CD4-positive, alpha-beta T cell treated with Interferon gamma for 1 hour (primary cell): ENCODE measurements around the gene RILPL2.
"Not testable (repeated sequence)": the region's sequence is repeated elsewhere in the genome, so short reads cannot be mapped to it uniquely, and the experiment has no call there.

Source experiments
- DNase-seq: peaks from one replicate; pipeline ENCODE4 v3.0.0-alpha.2; 2020

RILPL2 gene, protein sequence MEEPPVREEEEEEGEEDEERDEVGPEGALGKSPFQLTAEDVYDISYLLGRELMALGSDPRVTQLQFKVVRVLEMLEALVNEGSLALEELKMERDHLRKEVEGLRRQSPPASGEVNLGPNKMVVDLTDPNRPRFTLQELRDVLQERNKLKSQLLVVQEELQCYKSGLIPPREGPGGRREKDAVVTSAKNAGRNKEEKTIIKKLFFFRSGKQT

DNA sequence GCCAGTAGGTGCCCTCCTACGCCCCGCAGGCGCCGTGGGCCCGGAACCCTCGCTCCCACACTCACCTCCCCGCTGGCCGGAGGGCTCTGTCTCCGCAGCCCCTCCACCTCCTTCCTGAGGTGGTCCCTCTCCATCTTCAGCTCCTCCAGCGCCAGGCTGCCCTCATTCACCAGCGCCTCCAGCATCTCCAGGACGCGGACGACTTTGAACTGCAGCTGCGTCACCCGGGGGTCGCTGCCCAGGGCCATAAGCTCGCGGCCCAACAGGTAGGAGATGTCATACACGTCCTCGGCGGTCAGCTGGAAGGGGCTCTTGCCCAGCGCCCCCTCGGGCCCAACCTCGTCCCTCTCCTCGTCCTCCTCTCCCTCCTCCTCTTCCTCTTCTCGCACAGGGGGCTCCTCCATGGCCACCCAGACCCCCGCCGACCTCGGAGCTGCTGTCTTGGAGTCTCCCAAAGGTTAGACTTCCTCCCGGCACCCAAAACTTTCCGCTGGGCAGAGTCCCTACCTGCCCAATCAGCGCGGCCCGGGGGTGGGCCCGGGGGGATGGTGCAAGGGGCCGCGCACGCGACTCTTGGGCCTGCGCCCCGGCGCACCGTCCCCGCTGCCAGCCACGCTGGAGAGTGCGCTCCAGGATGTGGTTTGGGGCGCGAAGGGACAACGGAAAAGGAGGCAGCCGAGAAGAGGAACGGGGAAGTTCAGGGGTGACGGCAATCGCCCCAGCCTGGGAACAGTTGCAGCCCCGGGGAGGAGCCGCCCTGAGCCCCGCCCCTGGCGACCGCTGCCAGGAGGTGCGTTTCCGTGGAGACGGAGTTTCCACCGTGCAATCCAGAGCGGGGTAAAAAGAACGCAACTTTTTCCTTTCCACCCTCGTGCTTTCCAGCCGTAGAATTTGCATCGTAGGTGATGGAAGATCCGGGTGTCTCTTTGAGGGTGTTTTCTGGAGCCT, at the start of gene RILPL2:
RILPL2 (minus strand) TSS at position 668 of the 948 bp plus-strand sequence; CDS start at position 404, 264 bp downstream.
- peak; percentile 91 for DNase-seq

DNA sequence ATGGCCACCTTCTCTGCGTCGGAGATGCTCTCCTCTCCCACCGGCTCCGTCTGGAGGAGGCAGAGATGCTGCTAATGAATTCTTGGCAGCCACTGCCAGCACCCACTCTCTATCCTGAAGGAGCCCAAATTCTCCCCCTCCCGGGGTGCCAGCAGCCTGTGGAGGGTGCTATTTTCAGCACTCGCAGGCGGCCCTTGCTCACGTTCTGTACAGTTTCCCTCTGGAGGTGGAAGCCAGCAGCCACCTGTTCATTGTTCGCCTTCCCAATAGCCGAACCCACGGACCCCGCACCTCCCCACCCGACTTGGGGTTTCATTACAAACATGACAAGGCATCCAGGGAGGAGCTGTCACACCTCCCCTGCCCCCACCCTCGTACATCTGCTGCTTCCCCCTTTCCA, 49.3 kb upstream of the RILPL2 start:
- no peak for DNase-seq

DNA sequence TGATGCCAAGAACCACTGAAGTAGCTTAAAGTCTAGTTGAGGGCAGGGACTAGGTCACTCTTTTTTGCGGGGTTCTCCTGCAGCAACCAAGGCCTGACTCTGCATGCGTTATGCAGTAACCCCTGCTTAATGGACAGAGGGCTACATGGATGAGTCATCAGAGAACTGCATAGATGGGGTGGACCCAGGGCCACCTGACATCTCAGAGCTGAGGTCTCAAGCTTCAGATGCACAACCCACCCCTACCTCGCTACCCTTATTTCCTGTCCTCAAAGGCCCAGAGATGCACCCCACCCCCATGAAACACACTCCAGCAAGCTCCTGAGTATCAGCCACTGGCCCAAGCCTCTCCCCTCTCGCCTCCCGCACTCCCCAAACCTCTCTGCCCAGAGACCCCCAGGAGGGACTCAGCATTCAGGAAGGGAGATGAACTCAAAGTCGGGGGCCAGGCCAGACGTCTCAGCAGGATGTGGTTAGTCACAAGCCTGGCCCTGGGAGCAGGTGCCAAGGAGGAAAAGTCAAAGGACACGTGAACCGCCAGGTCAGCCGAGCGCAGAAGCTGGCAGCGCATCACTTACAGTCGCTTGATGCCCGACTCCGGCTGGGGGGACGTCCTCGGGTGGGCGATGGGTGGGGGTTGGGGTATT, 47.2 kb upstream of the RILPL2 start:
- no peak for DNase-seq

DNA sequence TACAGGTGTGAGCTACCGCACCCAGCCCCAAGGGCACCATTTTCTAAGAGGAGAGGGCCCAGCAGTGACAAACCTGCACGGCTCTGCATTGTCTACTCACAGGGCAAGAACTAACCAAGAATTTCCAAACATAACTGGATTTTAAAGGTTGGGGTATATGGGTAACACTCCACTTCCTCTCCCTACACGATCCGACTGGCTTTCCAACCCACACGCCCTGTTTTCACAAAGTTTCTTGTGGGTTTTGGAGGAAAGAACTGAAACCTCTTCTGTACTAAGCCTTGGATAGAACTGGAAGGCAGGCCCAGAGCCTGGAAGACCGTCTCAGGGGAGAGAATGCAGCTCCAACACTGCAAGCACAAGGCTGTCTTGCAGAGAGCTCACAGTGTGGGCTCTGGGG, 46.4 kb upstream of the RILPL2 start:
- no peak for DNase-seq

- not testable (repeated sequence) for DNase-seq
These were observed 44.8 kb upstream of the RILPL2 start for GRCh38 chr12:123481251-123481650.

DNA sequence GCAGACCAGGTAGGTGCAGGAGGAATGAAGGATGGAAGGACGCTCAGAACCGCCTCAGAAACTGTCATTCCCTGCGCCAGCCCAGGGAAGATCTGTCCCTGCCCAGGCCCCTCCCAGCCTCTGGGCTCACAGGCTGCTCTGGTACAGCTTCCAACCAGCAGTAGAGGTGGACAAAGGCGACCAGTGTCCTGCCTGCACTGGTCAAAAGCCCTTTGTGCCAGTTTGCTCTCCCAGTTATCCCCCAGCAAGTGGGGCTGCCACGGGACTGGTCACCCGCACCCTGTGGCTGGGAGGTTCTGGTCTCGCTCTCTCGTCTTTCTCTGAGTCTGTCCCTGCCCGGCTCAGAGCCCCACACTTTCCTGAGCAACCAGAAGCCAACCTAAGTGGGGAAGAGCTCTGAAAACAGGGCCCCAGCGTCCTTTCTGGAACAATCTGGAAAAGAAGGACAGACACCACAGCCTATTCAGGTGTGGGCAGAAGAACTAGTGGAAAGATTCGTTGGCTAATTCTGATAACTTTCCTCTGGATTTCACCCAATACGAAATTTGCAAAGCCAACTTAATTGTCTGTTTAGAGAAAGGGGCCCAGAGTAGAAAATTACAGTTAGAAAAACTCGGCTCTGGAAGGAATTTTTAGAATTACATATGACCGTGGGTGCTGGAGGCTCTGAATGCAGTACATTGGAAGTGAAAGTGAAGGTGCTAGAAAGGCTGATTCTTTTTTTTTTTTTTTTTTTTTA, 43.1 kb upstream of the RILPL2 start:
- DNase-seq = no peak

DNA sequence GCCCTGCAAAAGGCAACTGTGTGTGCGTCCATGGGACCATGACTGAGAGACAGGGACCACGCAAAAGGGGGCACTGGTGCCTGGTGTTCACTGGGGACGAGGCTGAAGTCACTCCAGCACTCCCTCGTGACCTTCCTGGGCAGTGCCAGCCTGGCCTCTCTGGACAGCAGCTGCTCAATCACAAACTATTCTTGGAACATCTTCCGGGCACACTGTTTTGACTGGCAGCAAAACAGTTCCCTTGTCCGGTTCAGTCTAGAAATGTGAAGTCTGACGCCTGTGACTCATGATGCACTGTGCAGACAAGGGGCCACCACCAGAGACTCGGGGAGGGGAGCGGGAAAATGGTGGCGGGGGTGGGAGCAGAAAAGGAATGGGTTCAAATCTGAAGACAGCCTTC, 42.3 kb upstream of the RILPL2 start:
- no peak for DNase-seq

DNA sequence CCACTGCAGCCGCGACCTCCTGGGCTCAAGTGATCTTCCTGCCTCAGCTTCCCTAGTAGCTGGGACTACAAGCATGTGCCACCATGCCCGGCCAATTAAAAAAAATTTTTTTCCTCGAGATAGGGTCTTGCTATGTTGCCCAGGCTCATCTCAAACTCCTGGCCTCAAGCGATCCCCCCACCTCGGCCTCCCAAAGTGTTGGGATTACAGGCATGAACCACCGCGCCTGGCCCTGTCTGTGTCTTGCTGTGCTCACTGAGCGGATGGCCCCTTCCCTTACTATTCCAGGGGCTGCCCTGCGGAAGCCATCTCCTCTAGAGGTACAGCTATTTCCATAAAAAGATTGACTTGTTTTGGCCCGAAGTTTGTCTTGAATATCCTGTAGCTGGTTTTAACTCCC, 41.6 kb upstream of the RILPL2 start:
- no peak for DNase-seq

- no peak for DNase-seq
These were observed 38.8 kb upstream of the RILPL2 start for GRCh38 chr12:123475246-123475703.

DNA sequence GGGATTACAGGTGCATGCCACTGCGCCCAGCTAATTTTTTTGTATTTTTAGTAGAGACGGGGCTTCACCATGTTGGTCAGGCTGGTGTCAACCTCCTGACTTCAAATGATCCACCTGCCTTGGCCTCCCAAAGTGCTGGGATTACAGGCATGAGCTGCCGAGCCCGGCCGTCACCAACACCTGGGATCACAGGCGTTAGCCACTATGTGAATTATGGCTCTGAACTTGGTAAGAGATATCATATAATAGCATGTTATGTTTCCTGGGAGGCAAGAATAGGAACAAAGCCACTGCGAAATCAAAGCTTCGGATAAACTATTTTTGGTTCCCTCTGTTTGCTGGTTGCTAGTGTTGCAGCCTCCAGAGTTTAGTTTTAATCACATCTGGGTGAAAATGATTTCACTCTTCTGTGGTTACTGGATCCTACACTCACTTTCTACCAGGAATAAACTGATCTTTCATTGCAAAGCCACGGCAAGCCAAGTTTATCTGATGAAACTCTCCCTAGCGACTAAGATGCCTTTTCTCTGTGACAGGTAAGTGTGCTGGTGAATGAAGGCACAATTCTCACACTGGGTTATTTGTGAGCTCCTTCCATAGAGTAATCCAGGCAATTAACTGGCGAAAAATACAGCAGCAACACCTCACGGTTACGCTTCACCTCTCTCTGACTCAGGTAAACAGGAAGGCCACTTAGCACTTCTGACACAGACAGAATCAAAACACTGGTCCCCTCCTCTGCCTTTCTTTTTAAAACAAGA, 38.2 kb upstream of the RILPL2 start:
- DNase-seq = no peak

DNA sequence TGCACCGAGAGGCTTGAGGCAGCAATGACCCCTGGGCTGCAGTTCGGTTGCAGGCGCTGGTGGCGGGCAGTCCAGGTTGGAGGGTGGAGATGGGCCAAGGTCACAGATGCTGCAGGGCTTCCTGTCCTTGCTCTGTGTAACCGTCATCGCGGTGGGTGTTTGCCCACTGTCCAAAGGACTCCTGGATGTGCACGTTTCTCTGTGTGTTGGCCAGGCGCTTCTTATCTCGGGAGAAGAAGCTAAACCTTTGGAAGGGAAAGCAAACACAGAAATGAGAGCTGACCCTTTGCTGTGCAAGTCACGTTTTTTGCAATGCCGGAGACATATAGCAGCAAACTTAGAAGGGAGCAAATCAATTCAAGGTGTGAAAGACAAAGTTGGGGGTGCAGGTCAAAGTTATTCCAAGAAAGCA, 36.0 kb upstream of the RILPL2 start:
- DNase-seq = no peak

DNA sequence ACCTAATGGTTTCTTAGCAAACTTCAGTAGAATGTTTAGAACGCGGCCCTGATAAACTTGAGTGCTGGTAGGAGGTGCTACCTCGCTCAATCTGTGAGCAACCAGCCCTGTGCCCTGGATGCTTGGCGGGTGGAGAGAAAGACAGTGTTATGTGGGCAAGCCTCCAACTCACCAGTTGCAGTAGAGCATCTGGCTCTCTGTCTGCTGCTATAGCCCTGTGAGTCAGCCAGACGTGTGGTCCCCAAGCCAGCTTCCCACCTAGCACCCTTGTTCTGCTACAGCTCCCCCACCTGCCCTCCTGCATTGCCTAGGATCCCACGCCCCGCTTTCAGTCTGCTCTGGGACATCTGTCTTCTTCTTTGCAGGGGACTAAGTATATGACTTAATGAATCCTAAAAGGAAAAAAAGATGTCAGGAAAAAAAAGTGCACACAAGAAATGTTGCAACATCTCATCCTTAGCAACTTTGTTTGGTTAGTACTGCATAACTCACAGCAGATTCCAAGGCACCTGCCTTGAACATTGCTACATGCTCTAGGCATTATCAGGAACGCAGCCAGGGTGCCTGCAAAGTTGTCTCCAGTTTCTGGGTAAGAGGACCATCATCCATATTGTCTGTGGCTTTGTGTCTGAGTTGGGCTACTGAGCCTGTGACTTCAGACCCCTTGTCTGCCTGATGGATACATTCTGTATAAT, 35.0 kb upstream of the RILPL2 start:
- no peak for DNase-seq

DNA sequence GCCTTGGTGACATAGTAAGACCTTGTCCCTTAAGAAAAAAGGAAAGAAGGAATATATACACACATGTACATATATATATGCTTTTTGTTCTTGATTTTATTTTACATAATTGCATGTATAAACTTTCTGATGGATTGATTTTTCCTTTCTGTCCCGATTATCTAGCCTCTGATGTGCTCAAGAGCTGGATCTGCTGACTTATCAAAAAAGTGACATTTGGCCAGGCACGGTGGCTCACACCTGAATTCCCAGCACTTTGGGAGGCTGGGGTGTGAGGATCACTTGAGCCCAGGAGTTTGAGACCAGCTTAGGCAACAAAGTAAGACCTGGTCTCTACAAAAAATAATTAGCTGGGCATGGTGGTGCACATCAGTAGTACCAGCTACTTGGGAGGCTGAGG, 33.5 kb upstream of the RILPL2 start:
- DNase-seq = no peak

DNA sequence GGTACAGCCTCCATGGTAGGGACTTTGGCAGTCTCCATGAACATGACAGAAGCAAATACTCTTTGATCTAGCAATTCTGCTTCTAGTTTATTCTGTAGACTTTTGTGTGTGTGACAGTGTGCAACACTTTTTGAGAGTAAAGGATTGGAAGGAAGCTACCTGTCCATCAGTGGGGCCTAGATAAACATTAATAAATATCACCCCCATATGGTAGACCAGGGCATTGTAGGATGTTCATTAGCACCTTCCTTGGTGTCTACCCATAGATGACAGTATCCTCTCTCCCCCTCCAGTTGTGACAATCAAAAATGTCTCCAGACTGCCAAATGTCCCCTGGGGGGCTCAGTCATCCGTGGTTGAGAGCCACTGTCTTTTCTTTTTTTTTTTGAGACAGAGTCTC, 32.3 kb upstream of the RILPL2 start:
- no peak for DNase-seq

DNA sequence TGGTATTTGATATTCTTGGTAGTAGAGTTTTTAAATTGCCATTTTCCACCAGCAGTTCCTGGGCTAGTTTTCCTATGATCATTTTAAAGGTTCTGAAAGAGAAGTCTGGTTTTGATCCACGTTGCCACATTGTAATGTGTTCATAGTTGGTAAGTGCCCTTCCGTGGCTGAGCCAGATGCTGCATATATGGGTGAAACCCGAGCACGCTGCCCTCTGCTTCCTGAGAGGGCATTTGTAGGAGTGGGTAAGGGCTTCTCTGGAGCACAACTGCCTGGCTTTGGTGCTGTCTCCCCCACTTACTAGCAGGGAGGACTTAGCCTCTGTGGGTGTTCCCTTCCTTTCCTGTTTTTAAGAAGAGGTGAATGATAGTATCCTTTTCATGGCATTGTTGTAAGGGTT, 28.6 kb upstream of the RILPL2 start:
- DNase-seq = no peak

DNA sequence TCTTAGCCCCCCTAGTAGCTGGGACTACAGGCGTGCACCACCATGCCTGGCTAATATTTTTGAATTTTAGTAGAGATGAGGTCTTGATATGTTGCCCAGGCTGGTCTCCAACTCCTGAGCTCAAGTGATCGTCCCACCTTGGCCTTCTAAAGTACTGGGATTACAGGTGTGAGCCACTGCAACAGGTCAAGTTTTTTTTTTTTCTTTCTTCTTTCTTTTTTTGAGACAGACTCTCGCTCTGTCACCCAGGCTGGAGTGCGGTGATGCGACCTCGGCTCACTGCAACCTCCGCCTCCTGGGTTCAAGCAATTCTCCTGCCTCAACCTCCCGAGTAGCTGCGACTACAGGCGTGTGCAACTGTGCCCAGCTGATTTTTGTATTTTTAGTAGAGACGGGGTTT, 26.7 kb upstream of the RILPL2 start:
- not testable (repeated sequence) for DNase-seq

DNA sequence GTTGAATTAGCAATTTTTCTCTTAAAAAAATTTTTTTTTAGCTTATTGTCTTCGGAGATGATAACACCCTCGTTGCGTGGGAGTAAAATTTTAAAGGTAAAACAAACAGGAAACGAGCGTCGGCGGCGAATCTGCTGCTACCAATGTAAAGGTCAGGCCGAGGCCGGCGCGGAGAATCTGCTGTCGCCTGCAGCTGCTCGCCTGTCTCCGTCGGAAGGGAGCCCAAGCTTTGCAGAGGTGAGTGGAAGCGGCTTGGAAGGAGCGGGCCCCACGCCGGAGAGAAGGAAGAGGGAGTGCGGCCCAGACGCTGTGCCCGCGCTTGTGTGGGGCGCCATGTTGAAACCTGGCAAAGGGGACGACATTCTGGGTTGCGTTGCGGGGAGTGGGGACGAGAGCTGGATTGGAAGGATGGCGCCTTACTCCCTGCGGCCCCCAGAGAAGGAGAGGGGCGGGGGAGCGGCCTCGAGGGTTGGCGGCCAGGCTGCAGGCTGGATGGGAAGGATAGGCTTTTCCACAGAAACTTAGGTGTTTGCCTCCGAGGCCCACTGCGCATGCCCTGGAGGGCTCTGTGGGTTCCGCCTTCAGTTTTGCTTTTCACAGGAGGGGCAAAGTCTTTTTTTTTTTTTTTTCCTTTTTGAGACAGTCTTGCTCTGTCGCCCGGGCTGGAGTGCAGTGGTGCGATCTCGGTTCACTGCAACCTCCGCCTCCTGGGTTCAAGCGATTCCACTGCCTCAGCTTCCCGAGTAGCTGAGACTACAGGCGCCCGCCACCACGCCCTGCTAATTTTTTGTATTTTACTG, 21.7 kb upstream of the RILPL2 start, which contains the start of gene SNRNP35:
SNRNP35 (plus strand) TSS at position 160 of the 800 bp plus-strand sequence. CDS start 7,402 bp downstream, outside the sequence.
- DNase-seq = peak; percentile 85

- DNase-seq = no peak
These were observed 16.7 kb upstream of the RILPL2 start for GRCh38 chr12:123453165-123453564.

DNA sequence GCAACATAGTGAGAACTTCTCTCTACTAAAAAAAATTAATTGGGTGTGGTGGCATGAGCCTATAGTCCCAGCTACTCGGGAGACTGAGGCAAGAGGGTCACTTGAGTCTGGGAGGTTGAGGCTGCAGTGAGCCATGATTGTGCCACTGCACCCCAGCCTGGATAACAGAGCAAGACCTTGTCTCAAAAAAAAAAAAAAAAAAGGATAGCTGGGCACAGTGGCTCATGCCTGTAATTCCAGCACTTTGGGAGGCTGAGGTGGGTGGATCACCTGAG, 15.7 kb upstream of the RILPL2 start:
- not testable (repeated sequence) for DNase-seq

GRCh38 chr12:123450636-123451035, 14.2 kb upstream of the RILPL2 start:
- DNase-seq = no peak

GRCh38 chr12:123449856-123450255, 13.4 kb upstream of the RILPL2 start:
- DNase-seq = no peak
